ENCODE measurements around the gene HTT. TPM values are rescaled to one million over a fixed set of nuclear protein-coding genes. Genes with fewer than 3 reads are reported as not detected.

The HTT gene
- total RNA-seq, 1 experiment from 2014 or later, result 37.4 TPM

DNA sequence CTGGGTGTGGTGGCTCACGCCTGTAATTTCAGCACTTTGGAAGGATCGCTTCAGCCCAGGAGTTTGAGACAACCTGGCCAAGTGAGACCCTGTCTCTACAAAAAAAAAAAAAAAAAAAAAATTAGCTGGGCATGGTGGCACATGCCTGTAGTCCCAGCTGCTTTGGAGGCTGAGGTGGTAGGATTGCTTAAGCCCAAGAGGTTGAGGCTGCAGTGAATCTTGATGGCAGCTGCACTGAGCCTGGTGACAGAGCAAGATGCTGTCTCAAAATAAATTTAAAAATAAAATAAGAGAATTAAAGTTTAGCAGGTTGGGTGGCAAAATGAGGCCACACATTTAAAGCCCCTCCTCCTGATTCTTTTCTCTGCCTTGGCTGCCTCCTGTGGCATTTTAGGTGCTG, 47.1 kb downstream of the HTT start:
- RAD21 ChIA-PET (ENCODE audit: low non-redundant PET in 1 of 2, low total read pairs in 2 of 2, uncharacterized antibody in 2 of 2, unreplicated experiment in 2 of 2), result no interaction called here
- Histone ChIP-seq H3K27me3 (ENCODE audit: insufficient read depth, low read length) (no peaks in the 10 kb centered on the region), H3K9me3 (ENCODE audit: control insufficient read depth in 1 of 2, insufficient read depth in 1 of 2, low read depth in 1 of 2, low read length in 2 of 2) (no peaks in the 10 kb centered on the region), H2AFZ (ENCODE audit: low read depth, low read length, poor library complexity, severe bottlenecking) (no peak overlapping the region), H3K9me2 (ENCODE audit: insufficient read depth) (no peaks in the 10 kb centered on the region), H3K4me3 (replicated peaks in 1 of 2; ENCODE audit: low read depth in 1 of 2, low read length in 2 of 2) (no peak overlapping the region), H3K36me3 (ENCODE audit: control insufficient read depth in 1 of 2, insufficient read depth in 2 of 2, low read length in 2 of 2) (peaks cover 21 to 23% of the 10 kb centered on the region in 2 experiments; a peak in 3 of 4 replicates), H3K9ac (ENCODE audit: low read length) (no peak overlapping the region), H3K79me2 (ENCODE audit: insufficient read depth, low read length) (no peaks in the 10 kb centered on the region), H3K27ac (ENCODE audit: low read depth, low read length) (no peak overlapping the region), H3K4me2 (ENCODE audit: low read length) (no peak overlapping the region), H3K4me1 (ENCODE audit: control insufficient read depth in 1 of 2, insufficient read depth in 2 of 2, low read length in 2 of 2) (no peaks in the 10 kb centered on the region), H4K20me1 (ENCODE audit: insufficient read depth) (no peaks in the 10 kb centered on the region)
- POLR2A ChIA-PET, result no interaction called here
- intact Hi-C loops (cut with micrococcal nuclease), result no loop called here
- ATAC-seq (no peak), DNase-seq (ENCODE audit: low read depth, low spot score) (no peak)
- TF ChIP-seq, protein P1, sequence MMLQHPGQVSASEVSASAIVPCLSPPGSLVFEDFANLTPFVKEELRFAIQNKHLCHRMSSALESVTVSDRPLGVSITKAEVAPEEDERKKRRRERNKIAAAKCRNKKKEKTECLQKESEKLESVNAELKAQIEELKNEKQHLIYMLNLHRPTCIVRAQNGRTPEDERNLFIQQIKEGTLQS (IDR thresholded peaks at IDR 0.05), result no peak
- TF ChIP-seq, protein P2, sequence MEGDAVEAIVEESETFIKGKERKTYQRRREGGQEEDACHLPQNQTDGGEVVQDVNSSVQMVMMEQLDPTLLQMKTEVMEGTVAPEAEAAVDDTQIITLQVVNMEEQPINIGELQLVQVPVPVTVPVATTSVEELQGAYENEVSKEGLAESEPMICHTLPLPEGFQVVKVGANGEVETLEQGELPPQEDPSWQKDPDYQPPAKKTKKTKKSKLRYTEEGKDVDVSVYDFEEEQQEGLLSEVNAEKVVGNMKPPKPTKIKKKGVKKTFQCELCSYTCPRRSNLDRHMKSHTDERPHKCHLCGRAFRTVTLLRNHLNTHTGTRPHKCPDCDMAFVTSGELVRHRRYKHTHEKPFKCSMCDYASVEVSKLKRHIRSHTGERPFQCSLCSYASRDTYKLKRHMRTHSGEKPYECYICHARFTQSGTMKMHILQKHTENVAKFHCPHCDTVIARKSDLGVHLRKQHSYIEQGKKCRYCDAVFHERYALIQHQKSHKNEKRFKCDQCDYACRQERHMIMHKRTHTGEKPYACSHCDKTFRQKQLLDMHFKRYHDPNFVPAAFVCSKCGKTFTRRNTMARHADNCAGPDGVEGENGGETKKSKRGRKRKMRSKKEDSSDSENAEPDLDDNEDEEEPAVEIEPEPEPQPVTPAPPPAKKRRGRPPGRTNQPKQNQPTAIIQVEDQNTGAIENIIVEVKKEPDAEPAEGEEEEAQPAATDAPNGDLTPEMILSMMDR (IDR thresholded peaks at IDR 0.05 in 2 of 3, conservative IDR thresholded peaks at IDR 0.05 in 1 of 3; ENCODE audit: borderline replicate concordance in 1 of 3, insufficient read depth in 1 of 3, low read depth in 2 of 3, low read length in 2 of 3), result no peak
- TF ChIP-seq TCF7L2 (IDR thresholded peaks at IDR 0.05; ENCODE audit: borderline replicate concordance, extremely low read depth, insufficient read depth, insufficient read length), result no peak
- no peak for TF ChIP-seq CEBPB (IDR thresholded peaks at IDR 0.05; ENCODE audit: low read depth)
- TF ChIP-seq, protein P3, sequence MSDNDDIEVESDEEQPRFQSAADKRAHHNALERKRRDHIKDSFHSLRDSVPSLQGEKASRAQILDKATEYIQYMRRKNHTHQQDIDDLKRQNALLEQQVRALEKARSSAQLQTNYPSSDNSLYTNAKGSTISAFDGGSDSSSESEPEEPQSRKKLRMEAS (IDR thresholded peaks at IDR 0.05), result no peak
- TF ChIP-seq ZFX (IDR thresholded peaks at IDR 0.05), result no peak
- TF ChIP-seq ZNF274 (IDR thresholded peaks at IDR 0.05; ENCODE audit: low read depth, low read length), result no peak
- TF ChIP-seq SRF (IDR thresholded peaks at IDR 0.05; ENCODE audit: low read depth), result no peak
- BruUV-seq (replicated peaks), result no TSS peak
- CTCF ChIA-PET, result no interaction called here
